Fibroblast of lung (primary cell): Measurements from ENCODE around the gene SLC6A8.

ENCODE experiments used
- CTCF ChIP-seq, 2 donors: IDR thresholded peaks in 1 of 2; conservative IDR thresholded peaks in 1 of 2; 1 replicate in 1 of 2; 2 replicates in 1 of 2; pipeline ENCODE4 v1.5.1; 2011 to 2012; ENCODE audit warnings: low read length in 2 of 2, control low read depth in 1 of 2, inconsistent platforms in 1 of 2, low read depth in 1 of 2, mild to moderate bottlenecking in 1 of 2
- EZH2 ChIP-seq: IDR thresholded peaks from 2 replicates; pipeline ENCODE4 v1.5.1; 2012; ENCODE audit warnings: low read length, control low read depth, mild to moderate bottlenecking; ENCODE audit errors: missing control alignments

GRCh38 chrX:153667281-153667955, 20.3 kb upstream of the SLC6A8 start:
- TF ChIP-seq CTCF (conservative IDR thresholded peaks at IDR 0.05 in 1 of 2, IDR thresholded peaks at IDR 0.05 in 1 of 2; ENCODE audit: low read depth in 1 of 2, low read length in 2 of 2): no peak
- TF ChIP-seq EZH2: no peak
